ENCODE data around the gene HOXA6.

DNA sequence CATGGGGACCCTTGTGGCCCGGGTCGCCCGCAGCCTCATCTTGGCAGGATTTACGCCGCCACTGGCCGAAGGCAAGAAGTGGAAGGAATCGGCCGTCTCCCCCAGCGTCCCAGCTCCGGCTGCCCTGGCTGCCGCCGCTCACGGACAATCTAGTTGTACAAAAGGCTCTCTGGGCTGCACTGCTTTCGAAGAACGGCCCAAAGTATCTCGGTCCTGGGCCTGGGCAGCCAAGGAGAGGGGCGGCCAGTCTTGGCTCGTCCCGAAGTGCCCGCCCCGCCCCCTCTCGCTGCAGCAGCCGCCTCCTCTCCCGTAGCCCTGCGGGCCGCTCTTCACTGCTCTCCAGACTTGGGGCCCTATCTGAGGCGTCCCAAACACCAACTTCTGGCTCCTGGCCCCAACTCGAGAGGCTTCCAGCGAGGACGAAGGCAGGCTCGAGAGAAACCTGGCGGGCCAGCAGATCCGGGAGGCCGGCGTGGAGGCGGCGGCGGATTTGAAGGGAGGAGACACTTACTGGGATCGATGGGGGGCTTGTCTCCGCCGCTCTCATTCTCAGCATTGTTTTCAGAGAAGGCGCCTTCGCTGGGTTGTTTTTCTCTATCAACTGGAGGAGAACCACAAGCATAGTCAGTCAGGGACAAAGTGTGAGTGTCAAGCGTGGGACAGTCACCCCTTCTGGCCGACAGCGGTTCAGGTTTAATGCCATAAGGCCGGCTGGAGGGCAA lies 17.0 kb upstream of the HOXA6 start:
- no peak for TF ChIP-seq E2F5 (CRISPR knock-in tag; IDR thresholded peaks at IDR 0.05)
- TF ChIP-seq RELA (CRISPR knock-in tag; IDR thresholded peaks at IDR 0.05; ENCODE audit: borderline replicate concordance) = no peak
- TF ChIP-seq, protein P1, sequence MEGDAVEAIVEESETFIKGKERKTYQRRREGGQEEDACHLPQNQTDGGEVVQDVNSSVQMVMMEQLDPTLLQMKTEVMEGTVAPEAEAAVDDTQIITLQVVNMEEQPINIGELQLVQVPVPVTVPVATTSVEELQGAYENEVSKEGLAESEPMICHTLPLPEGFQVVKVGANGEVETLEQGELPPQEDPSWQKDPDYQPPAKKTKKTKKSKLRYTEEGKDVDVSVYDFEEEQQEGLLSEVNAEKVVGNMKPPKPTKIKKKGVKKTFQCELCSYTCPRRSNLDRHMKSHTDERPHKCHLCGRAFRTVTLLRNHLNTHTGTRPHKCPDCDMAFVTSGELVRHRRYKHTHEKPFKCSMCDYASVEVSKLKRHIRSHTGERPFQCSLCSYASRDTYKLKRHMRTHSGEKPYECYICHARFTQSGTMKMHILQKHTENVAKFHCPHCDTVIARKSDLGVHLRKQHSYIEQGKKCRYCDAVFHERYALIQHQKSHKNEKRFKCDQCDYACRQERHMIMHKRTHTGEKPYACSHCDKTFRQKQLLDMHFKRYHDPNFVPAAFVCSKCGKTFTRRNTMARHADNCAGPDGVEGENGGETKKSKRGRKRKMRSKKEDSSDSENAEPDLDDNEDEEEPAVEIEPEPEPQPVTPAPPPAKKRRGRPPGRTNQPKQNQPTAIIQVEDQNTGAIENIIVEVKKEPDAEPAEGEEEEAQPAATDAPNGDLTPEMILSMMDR (IDR thresholded peaks at IDR 0.05) = no peak
- TF ChIP-seq SP1 (CRISPR knock-in tag; conservative IDR thresholded peaks at IDR 0.05) = no peak
- no peak for TF ChIP-seq NR3C1 (CRISPR knock-in tag; conservative IDR thresholded peaks at IDR 0.05; ENCODE audit: low read depth)
- TF ChIP-seq NR2C2 (CRISPR knock-in tag; IDR thresholded peaks at IDR 0.05) = no peak
